Smooth muscle cell (in vitro differentiated cells): ENCODE data around the gene MEOX2. TPM values are rescaled to one million over a fixed set of nuclear protein-coding genes. Genes with fewer than 3 reads are reported as not detected.

Experiments used
- DNase-seq: peaks from one replicate; lab custom pipeline; 2025; ENCODE audit not compliant: unreplicated experiment; lab: John Stamatoyannopoulos, UW
- H2AFZ ChIP-seq: fragments of 200-600 bp; sonication (generic); 2 replicates; pipeline ENCODE4 v1.6.0; 2016; ENCODE audit warnings: antibody characterized with exemption, low read depth, mild to moderate bottlenecking
- H3F3A ChIP-seq: fragments of 200-600 bp; sonication (generic); 2 replicates; pipeline ENCODE4 v1.6.0; 2017; ENCODE audit warnings: antibody characterized with exemption, low read depth
- H3K27ac ChIP-seq: fragments of 200-600 bp; sonication (generic); 2 replicates; pipeline ENCODE4 v1.5.1; 2016; ENCODE audit warnings: low read depth, mild to moderate bottlenecking
- H3K27me3 ChIP-seq: fragments of 200-600 bp; sonication (generic); 2 replicates; pipeline ENCODE4 v1.6.1; 2016; ENCODE audit warnings: low read depth, mild to moderate bottlenecking
- H3K36me3 ChIP-seq: fragments of 200-600 bp; sonication (generic); 2 replicates; pipeline ENCODE4 v1.5.1; 2016; ENCODE audit warnings: low read depth
- H3K4me1 ChIP-seq: fragments of 200-600 bp; sonication (generic); 2 replicates; pipeline ENCODE4 v1.5.1; 2016; ENCODE audit warnings: low read depth
- H3K4me2 ChIP-seq: fragments of 200-600 bp; sonication (generic); 2 replicates; pipeline ENCODE4 v1.6.0; 2016; ENCODE audit warnings: mild to moderate bottlenecking
- H3K4me3 ChIP-seq: fragments of 200-600 bp; sonication (generic); 2 replicates; pipeline ENCODE4 v1.5.1; 2016; ENCODE audit warnings: mild to moderate bottlenecking
- H3K79me2 ChIP-seq: fragments of 200-600 bp; sonication (generic); 2 replicates; pipeline ENCODE4 v1.6.0; 2016; ENCODE audit warnings: low read depth, mild to moderate bottlenecking
- H3K9ac ChIP-seq: fragments of 200-600 bp; sonication (generic); 2 replicates; pipeline ENCODE4 v1.6.0; 2016; ENCODE audit warnings: low read depth
- H3K9me3 ChIP-seq: fragments of 200-600 bp; sonication (generic); replicated peaks from 2 replicates; pipeline ENCODE4 v1.5.1; 2016; ENCODE audit warnings: low read depth
- H4K20me1 ChIP-seq: fragments of 200-600 bp; sonication (generic); 2 replicates; pipeline ENCODE4 v1.6.0; 2016; ENCODE audit warnings: low read depth
- WGBS: methylation state at CpG from one replicate; pipeline ENCODE4 v1.1.7; 2016; ENCODE audit warnings: low lambda C conversion rate; 5-methylcytosine and 5-hydroxymethylcytosine counted together
- polyA plus RNA-seq: library from polyadenylated mRNA; unstranded; fragments of >200 nt; fragmentation: Nextera tagmentation; extraction: Ambion mirVana; gene quantifications from 2 replicates; pipeline ENCODE4 v1.2.1, GENCODE V29; 2016
- total RNA-seq: library from RNA; depleted of rRNA; stranded (reverse); fragments of >200 nt; gene quantifications from 2 replicates; pipeline ENCODE4 v1.2.3, GENCODE V29; 2014
- TF ChIP-seq, protein P1 (sequence below): fragments of 200-600 bp; sonication (generic); IDR thresholded peaks from 2 replicates; pipeline ENCODE4 v1.5.1; 2017; ENCODE audit warnings: borderline replicate concordance, mild to moderate bottlenecking, antibody characterized with exemption; ENCODE audit not compliant: insufficient read depth, poor library complexity, severe bottlenecking

MEOX2 gene
- total and polyA plus RNA-seq, 2 experiments from 2014 or later: 0.19 TPM; not detected in 1

DNA sequence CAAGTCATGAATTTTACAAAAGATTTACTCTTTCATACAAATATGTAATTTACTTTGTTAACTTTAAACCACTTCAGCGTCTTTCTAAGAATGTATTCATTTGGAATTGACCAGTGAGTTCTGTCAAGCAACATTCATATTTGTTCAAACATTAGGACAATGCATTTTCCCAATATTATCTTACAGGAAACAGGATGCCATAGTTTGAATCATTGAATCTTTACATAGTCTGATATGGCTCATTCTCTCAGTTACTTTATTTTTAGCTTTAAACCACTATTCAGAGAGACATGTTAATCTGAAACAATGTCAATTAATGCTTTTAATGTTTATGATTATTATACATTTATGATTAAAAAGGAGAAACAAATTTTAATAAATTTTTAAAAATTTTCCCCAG, 21.1 kb upstream of the MEOX2 start:
- no peak overlapping the region for H3K27ac ChIP-seq
- H3K9ac ChIP-seq: no peak overlapping the region
- H3K4me3 ChIP-seq: no peak overlapping the region
- H3K36me3 ChIP-seq: no peaks in the 10 kb centered on the region
- H3K9me3 ChIP-seq: no peaks in the 10 kb centered on the region
- H3K27me3 ChIP-seq: no peaks in the 10 kb centered on the region
- 76% methylated on average over 1 of the region's 1 CpG for WGBS
- no peak overlapping the region for H2AFZ ChIP-seq
- H3K4me1 ChIP-seq: no peaks in the 10 kb centered on the region
- no peak for DNase-seq
- no peak overlapping the region for H3K4me2 ChIP-seq
- no peaks in the 10 kb centered on the region for H3F3A ChIP-seq
- H3K79me2 ChIP-seq: no peaks in the 10 kb centered on the region
- TF ChIP-seq, protein P1, sequence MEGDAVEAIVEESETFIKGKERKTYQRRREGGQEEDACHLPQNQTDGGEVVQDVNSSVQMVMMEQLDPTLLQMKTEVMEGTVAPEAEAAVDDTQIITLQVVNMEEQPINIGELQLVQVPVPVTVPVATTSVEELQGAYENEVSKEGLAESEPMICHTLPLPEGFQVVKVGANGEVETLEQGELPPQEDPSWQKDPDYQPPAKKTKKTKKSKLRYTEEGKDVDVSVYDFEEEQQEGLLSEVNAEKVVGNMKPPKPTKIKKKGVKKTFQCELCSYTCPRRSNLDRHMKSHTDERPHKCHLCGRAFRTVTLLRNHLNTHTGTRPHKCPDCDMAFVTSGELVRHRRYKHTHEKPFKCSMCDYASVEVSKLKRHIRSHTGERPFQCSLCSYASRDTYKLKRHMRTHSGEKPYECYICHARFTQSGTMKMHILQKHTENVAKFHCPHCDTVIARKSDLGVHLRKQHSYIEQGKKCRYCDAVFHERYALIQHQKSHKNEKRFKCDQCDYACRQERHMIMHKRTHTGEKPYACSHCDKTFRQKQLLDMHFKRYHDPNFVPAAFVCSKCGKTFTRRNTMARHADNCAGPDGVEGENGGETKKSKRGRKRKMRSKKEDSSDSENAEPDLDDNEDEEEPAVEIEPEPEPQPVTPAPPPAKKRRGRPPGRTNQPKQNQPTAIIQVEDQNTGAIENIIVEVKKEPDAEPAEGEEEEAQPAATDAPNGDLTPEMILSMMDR: no peak
- H4K20me1 ChIP-seq: no peaks in the 10 kb centered on the region

DNA sequence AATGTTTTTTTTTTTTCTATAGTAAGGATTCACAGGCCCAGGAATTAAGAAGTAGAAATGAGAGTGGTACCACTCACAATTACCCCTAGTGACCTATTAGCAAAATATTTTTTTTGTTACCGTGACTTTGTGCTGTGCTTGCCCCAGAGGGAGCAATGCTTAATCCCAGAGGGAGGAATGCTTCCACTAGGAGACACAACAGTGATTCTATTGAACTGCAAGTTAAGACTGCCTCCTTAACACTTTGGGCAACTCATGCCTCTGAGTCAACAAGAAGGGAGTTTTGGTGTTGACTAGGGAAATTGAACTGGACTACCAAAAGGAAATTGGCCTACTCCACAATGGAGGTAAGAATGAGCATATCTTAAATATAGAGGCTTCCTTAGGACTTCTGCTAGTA, 17.2 kb upstream of the MEOX2 start:
- Histone ChIP-seq H3K27ac (no peak overlapping the region), H2AFZ (no peak overlapping the region), H3K4me1 (no peaks in the 10 kb centered on the region), H3K4me2 (no peak overlapping the region), H3K36me3 (no peaks in the 10 kb centered on the region), H4K20me1 (no peaks in the 10 kb centered on the region), H3K9ac (no peak overlapping the region), H3F3A (no peaks in the 10 kb centered on the region), H3K27me3 (no peaks in the 10 kb centered on the region), H3K4me3 (no peak overlapping the region), H3K79me2 (no peaks in the 10 kb centered on the region), H3K9me3 (no peaks in the 10 kb centered on the region)
- WGBS: 100% methylated on average over 1 of the region's 1 CpG
- TF ChIP-seq, protein P1: no peak
- no peak for DNase-seq

DNA sequence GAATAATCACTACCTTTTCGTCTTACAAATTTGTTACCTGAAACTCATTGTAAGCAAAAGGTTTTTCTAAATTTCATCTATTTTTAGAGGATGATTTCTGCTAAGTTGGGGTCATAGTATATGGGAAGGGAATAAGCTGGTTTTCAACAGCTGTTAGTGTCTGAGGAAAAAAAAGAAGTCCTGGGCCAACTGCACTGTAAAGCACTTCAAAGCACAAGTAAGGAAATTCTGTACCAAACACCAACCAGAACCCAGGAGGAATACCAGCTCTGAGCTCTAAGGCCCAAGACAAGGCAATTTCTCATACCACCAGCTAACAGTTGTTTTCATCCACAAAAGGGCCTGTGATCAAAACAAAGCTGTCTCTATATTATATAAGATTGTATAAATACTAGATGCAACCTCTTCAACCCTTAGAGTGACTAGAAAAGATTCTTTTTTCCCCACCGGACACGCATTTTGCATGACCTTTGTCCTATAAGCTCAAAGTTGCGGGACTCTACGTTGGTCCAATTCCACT, 6.1 kb upstream of the MEOX2 start:
- TF ChIP-seq, protein P1: no peak
- no peaks in the 10 kb centered on the region for H3K36me3 ChIP-seq

DNA sequence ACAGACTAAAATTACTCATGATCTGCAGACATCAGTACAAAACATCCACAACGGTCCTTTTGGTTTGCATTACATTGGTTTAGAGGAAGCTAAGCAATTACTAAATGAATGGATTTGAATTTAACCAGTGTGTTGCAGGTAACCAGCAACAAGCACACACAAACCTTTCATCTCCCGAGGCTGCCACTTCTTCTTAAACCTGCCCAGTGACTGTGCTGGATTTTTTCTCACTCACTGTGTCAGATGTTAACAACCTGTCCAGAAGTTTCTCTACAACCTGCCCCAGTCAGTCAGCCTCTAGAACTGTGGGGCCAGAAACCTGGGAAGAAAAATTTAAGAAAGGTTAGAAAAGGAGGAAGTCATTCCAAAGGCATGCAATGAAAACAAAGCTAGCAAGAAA, 2.4 kb upstream of the MEOX2 start:
- Histone ChIP-seq H3K79me2 (no peaks in the 10 kb centered on the region), H3K4me3 (no peak overlapping the region), H2AFZ (no peak overlapping the region), H3F3A (no peaks in the 10 kb centered on the region), H3K4me2 (no peak overlapping the region), H3K9ac (no peak overlapping the region), H3K4me1 (peaks cover 24% of the 10 kb centered on the region), H3K9me3 (no peaks in the 10 kb centered on the region), H3K36me3 (no peaks in the 10 kb centered on the region), H4K20me1 (no peaks in the 10 kb centered on the region), H3K27me3 (peaks cover 75% of the 10 kb centered on the region), H3K27ac (no peak overlapping the region)
- no peak for DNase-seq
- WGBS: 2% methylated on average over 2 of the region's 2 CpGs
- TF ChIP-seq, protein P1: no peak

More for the DNA sequence above, 6.1 kb upstream of the MEOX2 start:
- H3K4me3 ChIP-seq: no peak overlapping the region
- H3F3A ChIP-seq: no peaks in the 10 kb centered on the region
- 91% methylated on average over 5 of the region's 5 CpGs for WGBS
- peaks cover 38% of the 10 kb centered on the region for H3K27me3 ChIP-seq
- H4K20me1 ChIP-seq: no peaks in the 10 kb centered on the region
- no peak overlapping the region for H2AFZ ChIP-seq
- DNase-seq: no peak
- H3K27ac ChIP-seq: no peak overlapping the region
- H3K4me1 ChIP-seq: no peaks in the 10 kb centered on the region
- H3K9me3 ChIP-seq: no peaks in the 10 kb centered on the region
- no peak overlapping the region for H3K4me2 ChIP-seq
- no peaks in the 10 kb centered on the region for H3K79me2 ChIP-seq
- no peak overlapping the region for H3K9ac ChIP-seq
